Loucy (cell line): ENCODE measurements around the gene BIN2.

Experiments used
- H2AFZ ChIP-seq: fragments of 200-600 bp; sonication (generic); 2 replicates; pipeline ENCODE4 v1.6.0; 2016; ENCODE audit warnings: antibody characterized with exemption, mild to moderate bottlenecking, low read length, moderate library complexity
- H3F3A ChIP-seq: fragments of 200-600 bp; 2 replicates; pipeline ENCODE4 v1.6.0; 2016; ENCODE audit warnings: antibody characterized with exemption, low read depth, mild to moderate bottlenecking
- H3K27me3 ChIP-seq: fragments of 200-600 bp; sonication (generic); 2 replicates; pipeline ENCODE4 v1.6.1; 2014; ENCODE audit warnings: low read length, mild to moderate bottlenecking; ENCODE audit not compliant: insufficient read depth, poor library complexity, severe bottlenecking
- H3K36me3 ChIP-seq: fragments of 200-600 bp; sonication (generic); 2 replicates; pipeline ENCODE4 v1.6.1; 2016; ENCODE audit warnings: low read length; ENCODE audit not compliant: insufficient read depth
- H3K4me1 ChIP-seq: fragments of 200-600 bp; sonication (generic); 2 replicates; pipeline ENCODE4 v1.5.1; 2014; ENCODE audit warnings: low read length, mild to moderate bottlenecking; ENCODE audit not compliant: insufficient read depth, poor library complexity, severe bottlenecking
- H3K4me2 ChIP-seq: fragments of 200-600 bp; sonication (generic); 2 replicates; pipeline ENCODE4 v1.6.0; 2014; ENCODE audit warnings: antibody characterized with exemption, low read length, low read depth, mild to moderate bottlenecking; ENCODE audit not compliant: poor library complexity, severe bottlenecking
- H3K4me3 ChIP-seq: fragments of 200-600 bp; sonication (generic); 2 replicates; pipeline ENCODE4 v1.5.1; 2014; ENCODE audit warnings: low read length, mild to moderate bottlenecking, mixed read lengths; ENCODE audit not compliant: poor library complexity, severe bottlenecking
- H3K79me2 ChIP-seq: fragments of 200-600 bp; sonication (generic); 2 replicates; pipeline ENCODE4 v1.6.1; 2014; ENCODE audit warnings: low read length; ENCODE audit not compliant: insufficient read depth
- H3K9ac ChIP-seq: fragments of 200-600 bp; sonication (generic); 2 replicates; pipeline ENCODE4 v1.6.0; 2014; ENCODE audit warnings: mild to moderate bottlenecking, low read depth, low read length, moderate library complexity; ENCODE audit not compliant: poor library complexity, severe bottlenecking
- H3K9me2 ChIP-seq: fragments of 200-600 bp; sonication (generic); replicated peaks from 2 replicates; pipeline ENCODE4 v1.6.1; 2016; ENCODE audit warnings: low read depth, low read length, mixed read lengths
- H3K9me3 ChIP-seq: fragments of 200-600 bp; sonication (generic); 2 replicates; pipeline ENCODE4 v1.6.1; 2014; ENCODE audit warnings: mild to moderate bottlenecking, antibody characterized with exemption, low read length, low read depth; ENCODE audit not compliant: insufficient read depth
- H4K20me1 ChIP-seq: fragments of 200-600 bp; sonication (generic); 2 replicates; pipeline ENCODE4 v1.6.0; 2014; ENCODE audit warnings: antibody characterized with exemption, low read length, mild to moderate bottlenecking; ENCODE audit not compliant: insufficient read depth, poor library complexity, severe bottlenecking
- EZH2phosphoT487 ChIP-seq: fragments of 200-600 bp; IDR thresholded peaks from 2 replicates; pipeline ENCODE4 v1.6.1; 2018; ENCODE audit warnings: antibody characterized with exemption, mild to moderate bottlenecking, moderate library complexity, borderline replicate concordance
- TF ChIP-seq, protein P1 (sequence below): fragments of 200-600 bp; sonication (generic); conservative IDR thresholded peaks from 2 replicates; pipeline ENCODE4 v1.5.1; 2014; ENCODE audit warnings: mild to moderate bottlenecking, antibody characterized with exemption, low read length

The BIN2 gene

DNA sequence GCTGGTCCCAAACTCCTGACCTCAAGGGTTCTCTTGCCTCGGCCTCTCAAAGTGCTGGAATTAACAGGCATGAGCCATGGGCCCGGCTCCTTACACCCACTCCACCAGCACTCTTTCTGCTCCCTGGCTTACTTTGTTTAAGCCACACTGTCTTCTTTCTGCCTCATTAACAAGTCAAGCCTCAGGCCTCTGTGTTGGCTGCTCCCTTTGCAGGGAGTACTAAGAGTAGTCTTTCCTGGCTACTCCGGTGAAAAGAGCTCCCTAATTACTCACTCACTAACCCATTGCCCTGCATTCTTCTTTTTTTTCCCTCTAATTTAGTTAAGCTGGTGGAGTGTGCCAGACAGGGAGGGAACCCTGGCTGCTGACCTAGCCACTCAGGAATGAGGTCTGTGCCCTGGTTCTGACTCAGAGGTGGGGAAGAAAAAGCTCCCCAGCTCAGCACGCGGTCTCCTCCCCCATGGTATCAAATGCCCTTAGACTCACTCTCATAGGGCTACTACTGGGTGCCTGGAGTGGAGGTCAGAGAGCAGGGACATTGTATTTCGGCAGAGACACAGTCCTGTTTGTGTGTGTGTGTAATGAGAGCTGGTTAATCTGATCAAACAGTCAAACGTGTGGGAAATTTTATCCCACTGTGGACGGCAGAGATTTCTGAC lies 47.5 kb upstream of the BIN2 start:
- Histone ChIP-seq H3K9me3 (no peaks in the 10 kb centered on the region), H4K20me1 (no peaks in the 10 kb centered on the region), H3K4me2 (no peak overlapping the region), H3K9me2 (no peaks in the 10 kb centered on the region), H3K27me3 (no peaks in the 10 kb centered on the region), H3K9ac (no peak overlapping the region), H3F3A (no peaks in the 10 kb centered on the region), H3K79me2 (0 out of 2 replicates have a peak, but pooled peaks cover 3% of the 10 kb centered on the region), H3K36me3 (peaks cover 3% of the 10 kb centered on the region; the same call in 1 of the 2 replicates), H3K4me1 (peaks cover 53% of the 10 kb centered on the region), H2AFZ (no peak overlapping the region), H3K4me3 (no peak overlapping the region)
- no peak for TF ChIP-seq EZH2phosphoT487
- TF ChIP-seq, protein P1, sequence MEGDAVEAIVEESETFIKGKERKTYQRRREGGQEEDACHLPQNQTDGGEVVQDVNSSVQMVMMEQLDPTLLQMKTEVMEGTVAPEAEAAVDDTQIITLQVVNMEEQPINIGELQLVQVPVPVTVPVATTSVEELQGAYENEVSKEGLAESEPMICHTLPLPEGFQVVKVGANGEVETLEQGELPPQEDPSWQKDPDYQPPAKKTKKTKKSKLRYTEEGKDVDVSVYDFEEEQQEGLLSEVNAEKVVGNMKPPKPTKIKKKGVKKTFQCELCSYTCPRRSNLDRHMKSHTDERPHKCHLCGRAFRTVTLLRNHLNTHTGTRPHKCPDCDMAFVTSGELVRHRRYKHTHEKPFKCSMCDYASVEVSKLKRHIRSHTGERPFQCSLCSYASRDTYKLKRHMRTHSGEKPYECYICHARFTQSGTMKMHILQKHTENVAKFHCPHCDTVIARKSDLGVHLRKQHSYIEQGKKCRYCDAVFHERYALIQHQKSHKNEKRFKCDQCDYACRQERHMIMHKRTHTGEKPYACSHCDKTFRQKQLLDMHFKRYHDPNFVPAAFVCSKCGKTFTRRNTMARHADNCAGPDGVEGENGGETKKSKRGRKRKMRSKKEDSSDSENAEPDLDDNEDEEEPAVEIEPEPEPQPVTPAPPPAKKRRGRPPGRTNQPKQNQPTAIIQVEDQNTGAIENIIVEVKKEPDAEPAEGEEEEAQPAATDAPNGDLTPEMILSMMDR = no peak

DNA sequence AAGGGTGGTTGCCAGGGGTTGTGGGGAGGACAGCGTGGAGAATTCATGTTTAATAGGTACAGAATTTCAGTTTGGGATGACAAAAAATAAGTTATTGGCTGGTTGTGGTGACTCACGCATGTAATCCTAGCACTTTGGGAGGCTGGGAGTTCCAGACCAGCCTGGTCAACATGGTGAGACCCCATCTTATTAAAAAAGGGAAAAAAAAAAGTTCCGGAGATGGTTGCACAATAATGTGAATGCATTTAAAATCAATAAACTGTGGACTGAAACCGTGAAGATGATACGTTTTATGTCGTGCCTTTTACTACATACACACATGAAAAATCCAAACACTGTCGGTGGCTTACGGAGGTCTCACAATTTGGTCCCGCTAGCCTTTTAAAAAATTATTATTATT lies 46.7 kb upstream of the BIN2 start:
- H3K4me3 ChIP-seq = no peak overlapping the region
- H3F3A ChIP-seq = no peaks in the 10 kb centered on the region
- H3K79me2 ChIP-seq = 0 out of 2 replicates have a peak, but pooled peaks cover 3% of the 10 kb centered on the region
- H3K9me2 ChIP-seq = no peaks in the 10 kb centered on the region
- TF ChIP-seq, protein P1 = no peak
- TF ChIP-seq EZH2phosphoT487 = no peak
- H4K20me1 ChIP-seq = no peaks in the 10 kb centered on the region
- no peak overlapping the region for H2AFZ ChIP-seq
- H3K27me3 ChIP-seq = no peaks in the 10 kb centered on the region
- H3K9me3 ChIP-seq = no peaks in the 10 kb centered on the region
- no peak overlapping the region for H3K4me2 ChIP-seq
- no peak overlapping the region for H3K9ac ChIP-seq
- peaks cover 54% of the 10 kb centered on the region for H3K4me1 ChIP-seq
- H3K36me3 ChIP-seq = peaks cover 3% of the 10 kb centered on the region; the same call in 1 of the 2 replicates

DNA sequence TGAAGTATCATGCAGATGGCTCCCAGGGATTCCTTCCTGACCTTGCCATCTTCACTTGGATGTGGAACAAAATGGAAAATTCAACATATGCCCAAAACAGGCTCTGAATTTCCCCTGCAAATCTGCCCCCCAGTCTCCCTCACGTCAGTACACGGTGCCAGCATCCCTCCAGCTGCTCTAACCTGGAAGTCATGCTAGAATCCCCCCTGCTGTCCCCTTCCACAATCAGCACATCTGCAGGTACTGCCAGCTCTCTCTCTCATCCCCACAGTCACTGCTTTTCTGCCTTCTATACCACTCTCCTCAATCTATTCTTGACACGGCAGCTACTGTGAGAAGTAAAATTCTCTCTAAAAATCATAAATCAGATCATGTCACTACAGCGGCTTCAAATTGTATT lies 45.6 kb upstream of the BIN2 start:
- no peaks in the 10 kb centered on the region for H3K27me3 ChIP-seq
- peaks cover 3% of the 10 kb centered on the region; the same call in 1 of the 2 replicates for H3K36me3 ChIP-seq
- H3K4me1 ChIP-seq = peaks cover 49% of the 10 kb centered on the region
- peak overlapping the region; percentile 80 for H3K4me2 ChIP-seq
- H3F3A ChIP-seq = no peaks in the 10 kb centered on the region
- no peak overlapping the region for H2AFZ ChIP-seq
- 0 out of 2 replicates have a peak, but pooled peaks cover 3% of the 10 kb centered on the region for H3K79me2 ChIP-seq
- TF ChIP-seq EZH2phosphoT487 = no peak
- TF ChIP-seq, protein P1 = no peak
- H3K9me3 ChIP-seq = no peaks in the 10 kb centered on the region
- H3K4me3 ChIP-seq = peak overlapping the region; percentile 46
- H3K9me2 ChIP-seq = no peaks in the 10 kb centered on the region
- H3K9ac ChIP-seq = peak overlapping the region; percentile 50
- H4K20me1 ChIP-seq = no peaks in the 10 kb centered on the region
